Measurements from ENCODE around the gene VGLL2. TPM values are rescaled to one million over a fixed set of nuclear protein-coding genes. Genes with fewer than 3 reads are reported as not detected.
"Not testable (repeated sequence)": the region's sequence is repeated elsewhere in the genome, so short reads cannot be mapped to it uniquely, and the experiment has no call there.

Gene VGLL2
- polyA plus RNA-seq (2013, experiment 1 of 2) = 0.44 TPM
- 0.51 TPM for polyA plus RNA-seq (2013, experiment 2 of 2)

GRCh38 chr6:117265410-117266256 is at the start of gene VGLL2:
VGLL2 (plus strand) TSS chr6:117265558; CDS start chr6:117265764, 206 bp downstream.
- H3K4me3 ChIP-seq (ENCODE audit: extremely low read depth, insufficient read depth, low read length, poor library complexity, severe bottlenecking) = peak within 1 kb of the TSS; percentile 34
- WGBS, 2 experiments (ENCODE audit: insufficient coverage in 2 of 2) = 0 to 1% methylated on average over 42 to 43 of the region's 63 CpGs
- no peaks in the 10 kb centered on the region for H3K36me3 ChIP-seq (ENCODE audit: control insufficient read depth, insufficient read depth, low read length)
- H3K9me3 ChIP-seq (ENCODE audit: control insufficient read depth, low read length) = no peaks in the 10 kb centered on the region
- peaks cover 6% of the 10 kb centered on the region for H3K4me1 ChIP-seq (ENCODE audit: control insufficient read depth, insufficient read depth, low read length, poor library complexity, severe bottlenecking)
- H3K27ac ChIP-seq (ENCODE audit: low read depth, low read length, severe bottlenecking) = no peak within 1 kb of the TSS

GRCh38 chr6:117222861-117223260 is 42.5 kb upstream of the VGLL2 start:
- no peak overlapping the region for H3K27ac ChIP-seq (ENCODE audit: low read depth, low read length, severe bottlenecking)
- WGBS, 2 experiments (ENCODE audit: insufficient coverage in 2 of 2) = 88 to 90% methylated on average over 2 to 3 of the region's 3 CpGs
- H3K4me3 ChIP-seq (ENCODE audit: extremely low read depth, insufficient read depth, low read length, poor library complexity, severe bottlenecking) = no peak overlapping the region
- H3K36me3 ChIP-seq (ENCODE audit: control insufficient read depth, insufficient read depth, low read length) = no peaks in the 10 kb centered on the region
- no peaks in the 10 kb centered on the region for H3K9me3 ChIP-seq (ENCODE audit: control insufficient read depth, low read length)
- H3K4me1 ChIP-seq (ENCODE audit: control insufficient read depth, insufficient read depth, low read length, poor library complexity, severe bottlenecking) = no peaks in the 10 kb centered on the region

GRCh38 chr6:117226778-117227177 is 38.6 kb upstream of the VGLL2 start:
- no peak overlapping the region for H3K4me3 ChIP-seq (ENCODE audit: extremely low read depth, insufficient read depth, low read length, poor library complexity, severe bottlenecking)
- WGBS, 2 experiments (ENCODE audit: insufficient coverage in 2 of 2) = no CpG with 5 or more reads among the region's 1 CpG
- no peak overlapping the region for H3K27ac ChIP-seq (ENCODE audit: low read depth, low read length, severe bottlenecking)
- no peaks in the 10 kb centered on the region for H3K36me3 ChIP-seq (ENCODE audit: control insufficient read depth, insufficient read depth, low read length)
- no peaks in the 10 kb centered on the region for H3K4me1 ChIP-seq (ENCODE audit: control insufficient read depth, insufficient read depth, low read length, poor library complexity, severe bottlenecking)
- no peaks in the 10 kb centered on the region for H3K9me3 ChIP-seq (ENCODE audit: control insufficient read depth, low read length)

GRCh38 chr6:117227245-117227962 is 38.0 kb upstream of the VGLL2 start:
- no peaks in the 10 kb centered on the region for H3K4me1 ChIP-seq (ENCODE audit: control insufficient read depth, insufficient read depth, low read length, poor library complexity, severe bottlenecking)
- no peak overlapping the region for H3K4me3 ChIP-seq (ENCODE audit: extremely low read depth, insufficient read depth, low read length, poor library complexity, severe bottlenecking)
- no peaks in the 10 kb centered on the region for H3K36me3 ChIP-seq (ENCODE audit: control insufficient read depth, insufficient read depth, low read length)
- H3K9me3 ChIP-seq (ENCODE audit: control insufficient read depth, low read length) = no peaks in the 10 kb centered on the region
- no peak overlapping the region for H3K27ac ChIP-seq (ENCODE audit: low read depth, low read length, severe bottlenecking)
- 85 to 94% methylated on average over 2 of the region's 3 CpGs for WGBS, 2 experiments (ENCODE audit: insufficient coverage in 2 of 2)

GRCh38 chr6:117228202-117228601 is 37.2 kb upstream of the VGLL2 start:
- no peaks in the 10 kb centered on the region for H3K4me1 ChIP-seq (ENCODE audit: control insufficient read depth, insufficient read depth, low read length, poor library complexity, severe bottlenecking)
- 75 to 93% methylated on average over 1 of the region's 1 CpG for WGBS, 2 experiments (ENCODE audit: insufficient coverage in 2 of 2)
- no peak overlapping the region for H3K4me3 ChIP-seq (ENCODE audit: extremely low read depth, insufficient read depth, low read length, poor library complexity, severe bottlenecking)
- no peaks in the 10 kb centered on the region for H3K9me3 ChIP-seq (ENCODE audit: control insufficient read depth, low read length)
- no peak overlapping the region for H3K27ac ChIP-seq (ENCODE audit: low read depth, low read length, severe bottlenecking)
- H3K36me3 ChIP-seq (ENCODE audit: control insufficient read depth, insufficient read depth, low read length) = no peaks in the 10 kb centered on the region

GRCh38 chr6:117229870-117230269 is 35.5 kb upstream of the VGLL2 start:
- no peak overlapping the region for H3K27ac ChIP-seq (ENCODE audit: low read depth, low read length, severe bottlenecking)
- no peaks in the 10 kb centered on the region for H3K4me1 ChIP-seq (ENCODE audit: control insufficient read depth, insufficient read depth, low read length, poor library complexity, severe bottlenecking)
- WGBS, 2 experiments (ENCODE audit: insufficient coverage in 2 of 2) = no CpG with 5 or more reads among the region's 1 CpG
- no peaks in the 10 kb centered on the region for H3K36me3 ChIP-seq (ENCODE audit: control insufficient read depth, insufficient read depth, low read length)
- no peak overlapping the region for H3K4me3 ChIP-seq (ENCODE audit: extremely low read depth, insufficient read depth, low read length, poor library complexity, severe bottlenecking)
- no peaks in the 10 kb centered on the region for H3K9me3 ChIP-seq (ENCODE audit: control insufficient read depth, low read length)

- Histone ChIP-seq H3K36me3 (ENCODE audit: control insufficient read depth, insufficient read depth, low read length) (no peaks in the 10 kb centered on the region), H3K4me1 (ENCODE audit: control insufficient read depth, insufficient read depth, low read length, poor library complexity, severe bottlenecking) (no peaks in the 10 kb centered on the region), H3K9me3 (ENCODE audit: control insufficient read depth, low read length) (no peaks in the 10 kb centered on the region), H3K4me3 (ENCODE audit: extremely low read depth, insufficient read depth, low read length, poor library complexity, severe bottlenecking) (no peak overlapping the region), H3K27ac (ENCODE audit: low read depth, low read length, severe bottlenecking) (no peak overlapping the region)
- WGBS, 2 experiments (ENCODE audit: insufficient coverage in 2 of 2) = 40% methylated on average over 1 of the region's 2 CpGs; no CpG with 5 or more reads in 1 of the 2 experiments
These were observed 33.9 kb upstream of the VGLL2 start for GRCh38 chr6:117231466-117231865.

- Histone ChIP-seq H3K4me1 (ENCODE audit: control insufficient read depth, insufficient read depth, low read length, poor library complexity, severe bottlenecking) (no peaks in the 10 kb centered on the region), H3K9me3 (ENCODE audit: control insufficient read depth, low read length) (no peaks in the 10 kb centered on the region), H3K36me3 (ENCODE audit: control insufficient read depth, insufficient read depth, low read length) (no peaks in the 10 kb centered on the region), H3K4me3 (ENCODE audit: extremely low read depth, insufficient read depth, low read length, poor library complexity, severe bottlenecking) (no peak overlapping the region), H3K27ac (ENCODE audit: low read depth, low read length, severe bottlenecking) (no peak overlapping the region)
- 79 to 100% methylated on average over 1 to 2 of the region's 4 CpGs for WGBS, 2 experiments (ENCODE audit: insufficient coverage in 2 of 2)
These were observed 33.2 kb upstream of the VGLL2 start for GRCh38 chr6:117232196-117232595.

- Histone ChIP-seq H3K4me1 (ENCODE audit: control insufficient read depth, insufficient read depth, low read length, poor library complexity, severe bottlenecking) (no peaks in the 10 kb centered on the region), H3K36me3 (ENCODE audit: control insufficient read depth, insufficient read depth, low read length) (no peaks in the 10 kb centered on the region), H3K4me3 (ENCODE audit: extremely low read depth, insufficient read depth, low read length, poor library complexity, severe bottlenecking) (no peak overlapping the region), H3K9me3 (ENCODE audit: control insufficient read depth, low read length) (no peaks in the 10 kb centered on the region), H3K27ac (ENCODE audit: low read depth, low read length, severe bottlenecking) (no peak overlapping the region)
- 100% methylated on average over 1 of the region's 3 CpGs for WGBS, 2 experiments (ENCODE audit: insufficient coverage in 2 of 2)
These were observed 32.2 kb upstream of the VGLL2 start for GRCh38 chr6:117233145-117233544.

- H3K9me3 ChIP-seq (ENCODE audit: control insufficient read depth, low read length) = no peaks in the 10 kb centered on the region
- H3K4me1 ChIP-seq (ENCODE audit: control insufficient read depth, insufficient read depth, low read length, poor library complexity, severe bottlenecking) = no peaks in the 10 kb centered on the region
- no peak overlapping the region for H3K27ac ChIP-seq (ENCODE audit: low read depth, low read length, severe bottlenecking)
- H3K36me3 ChIP-seq (ENCODE audit: control insufficient read depth, insufficient read depth, low read length) = no peaks in the 10 kb centered on the region
- H3K4me3 ChIP-seq (ENCODE audit: extremely low read depth, insufficient read depth, low read length, poor library complexity, severe bottlenecking) = no peak overlapping the region
- no CpG with 5 or more reads among the region's 2 CpGs for WGBS, 2 experiments (ENCODE audit: insufficient coverage in 2 of 2)
These were observed 27.8 kb upstream of the VGLL2 start for GRCh38 chr6:117237561-117237960.

- H3K9me3 ChIP-seq (ENCODE audit: control insufficient read depth, low read length); H3K4me1 ChIP-seq (ENCODE audit: control insufficient read depth, insufficient read depth, low read length, poor library complexity, severe bottlenecking); H3K27ac ChIP-seq (ENCODE audit: low read depth, low read length, severe bottlenecking); H3K4me3 ChIP-seq (ENCODE audit: extremely low read depth, insufficient read depth, low read length, poor library complexity, severe bottlenecking); H3K36me3 ChIP-seq (ENCODE audit: control insufficient read depth, insufficient read depth, low read length): not testable (repeated sequence)
- 100% methylated on average over 1 of the region's 13 CpGs; no CpG with 5 or more reads in 1 of the 2 experiments for WGBS, 2 experiments (ENCODE audit: insufficient coverage in 2 of 2)
These were observed 20.8 kb upstream of the VGLL2 start for GRCh38 chr6:117244571-117244970.

Measured in mesodermal cell (in vitro differentiated cells).